H1 (cell line): ENCODE results near the gene DAO. TPM values are rescaled to one million over a fixed set of nuclear protein-coding genes. Genes with fewer than 3 reads are reported as not detected.

Experiments used
- CTCF ChIA-PET: fragments of 300-600 bp; sonication (Branson Sonifier 250); formaldehyde crosslinking; loops from one replicate; lab custom pipeline; 2021; ENCODE audit not compliant: partially characterized antibody; lab: Charles Lee
- POLR2A ChIA-PET: fragments of 300-600 bp; sonication (Branson Sonifier 250); formaldehyde crosslinking; loops from one replicate; lab custom pipeline; 2021; ENCODE audit warnings: inconsistent platforms; ENCODE audit not compliant: partially characterized antibody; lab: Charles Lee
- DNase-seq, 2 experiments: peaks; one replicate each; pipeline versions ENCODE4 v3.0.0 to v3.0.0-alpha.2; 2010 to 2022; ENCODE audit warnings: low spot score in 2 of 2, low read depth in 1 of 2, mixed read lengths in 1 of 2
- FAIRE-seq: peaks from 2 replicates; lab custom pipeline; 2011; peaks lifted over from hg19 to GRCh38; lab: Jason Lieb, UNC
- H2AFZ ChIP-seq: 2 replicates; pipeline ENCODE4 v1.8.1; 2012; ENCODE audit warnings: low read length, inconsistent platforms
- H2AK5ac ChIP-seq: 2 replicates; pipeline ENCODE4 v1.6.1; 2013; ENCODE audit warnings: low read depth, low read length
- H2BK120ac ChIP-seq: replicated peaks from 2 replicates; pipeline ENCODE3; 2013; ENCODE audit warnings: low read depth, low read length, inconsistent platforms
- H2BK12ac ChIP-seq: 2 replicates; pipeline ENCODE4 v1.6.1; 2013; ENCODE audit warnings: low read depth, low read length
- H2BK15ac ChIP-seq: 2 replicates; pipeline ENCODE4 v1.6.1; 2013; ENCODE audit warnings: low read length
- H2BK20ac ChIP-seq: 2 replicates; pipeline ENCODE4 v1.6.1; 2013; ENCODE audit warnings: low read length
- H2BK5ac ChIP-seq: 2 replicates; pipeline ENCODE4 v1.6.1; 2013; ENCODE audit warnings: low read depth, low read length
- H3K14ac ChIP-seq: 2 replicates; pipeline ENCODE4 v1.6.1; 2013; ENCODE audit warnings: inconsistent platforms; ENCODE audit not compliant: insufficient read length
- H3K18ac ChIP-seq: 2 replicates; pipeline ENCODE4 v1.6.1; 2013; ENCODE audit warnings: low read length; ENCODE audit errors: extremely low read depth
- H3K23ac ChIP-seq: 2 replicates; pipeline ENCODE4 v1.6.1; 2013; ENCODE audit warnings: inconsistent platforms; ENCODE audit not compliant: insufficient read length
- H3K23me2 ChIP-seq: 2 replicates; pipeline ENCODE4 v1.6.1; 2013; ENCODE audit warnings: low read depth, low read length
- H3K27ac ChIP-seq: 2 replicates; pipeline ENCODE4 v1.6.1; 2011; ENCODE audit warnings: low read depth, low read length, inconsistent platforms
- H3K27me3 ChIP-seq, 4 experiments: replicated peaks in 1 of 4; 1 replicate in 1 of 4; 2 replicates in 3 of 4; pipeline versions ENCODE4 v1.6.1 to v1.8.1; 2011 to 2013; ENCODE audit warnings: low read length in 3 of 4, mild to moderate bottlenecking in 3 of 4, inconsistent platforms in 2 of 4, mixed read lengths in 2 of 4, moderate library complexity in 1 of 4; ENCODE audit not compliant: control insufficient read depth in 3 of 4, insufficient read depth in 3 of 4; ENCODE audit errors: extremely low read depth in 1 of 4
- H3K36me3 ChIP-seq, 4 experiments: 2 replicates each; pipeline versions ENCODE4 v1.6.1 to v1.8.1; 2011 to 2013; ENCODE audit warnings: mild to moderate bottlenecking in 4 of 4, low read length in 3 of 4, moderate library complexity in 2 of 4, control low read depth in 1 of 4, inconsistent platforms in 1 of 4; ENCODE audit not compliant: insufficient read depth in 4 of 4, control insufficient read depth in 2 of 4
- H3K4ac ChIP-seq: replicated peaks from 2 replicates; pipeline ENCODE3; 2013; ENCODE audit warnings: low read length, low read depth, mixed read lengths, inconsistent platforms; ENCODE audit not compliant: insufficient read length
- H3K4me1 ChIP-seq, 4 experiments: replicated peaks in 1 of 4; 1 replicate in 1 of 4; 2 replicates in 3 of 4; pipeline versions ENCODE4 v1.6.1 to v1.8.1; 2011 to 2013; ENCODE audit warnings: low read length in 3 of 4, inconsistent platforms in 2 of 4, mixed read lengths in 1 of 4; ENCODE audit not compliant: insufficient read depth in 4 of 4, control insufficient read depth in 3 of 4
- H3K4me2 ChIP-seq, 2 experiments: 2 replicates each; pipeline versions ENCODE4 v1.6.1 to v1.8.1; 2011 to 2013; ENCODE audit warnings: low read depth in 2 of 2, low read length in 2 of 2, control low read depth in 1 of 2, inconsistent platforms in 1 of 2, mild to moderate bottlenecking in 1 of 2; ENCODE audit not compliant: insufficient read depth in 1 of 2
- H3K4me3 ChIP-seq, 4 experiments: fragments of 200-600, 300-600 bp in 1 of 4; sonication (generic), shearing (Covaris generic), sonication (Bioruptor Twin) in 1 of 4; 2 replicates each; pipeline versions ENCODE4 v1.5.1 to v1.8.1; 2011 to 2016; ENCODE audit warnings: low read length in 4 of 4, low read depth in 3 of 4, control low read depth in 2 of 4, inconsistent platforms in 2 of 4, mild to moderate bottlenecking in 2 of 4, mixed read lengths in 1 of 4, moderate library complexity in 1 of 4; ENCODE audit not compliant: insufficient read depth in 2 of 4; ENCODE audit errors: extremely low read depth in 1 of 4
- H3K56ac ChIP-seq: replicated peaks from 2 replicates; pipeline ENCODE3; 2013; ENCODE audit warnings: low read depth, mild to moderate bottlenecking, mixed read lengths, low read length, inconsistent platforms; ENCODE audit not compliant: insufficient read length
- H3K79me1 ChIP-seq: 2 replicates; pipeline ENCODE4 v1.6.1; 2013; ENCODE audit warnings: low read depth, low read length, control low read depth
- H3K79me2 ChIP-seq, 2 experiments: 2 replicates each; pipeline versions ENCODE4 v1.6.1 to v1.8.1; 2012 to 2013; ENCODE audit warnings: low read length in 2 of 2, mild to moderate bottlenecking in 2 of 2, inconsistent platforms in 1 of 2; ENCODE audit not compliant: insufficient read depth in 2 of 2, control insufficient read depth in 1 of 2
- H3K9ac ChIP-seq, 4 experiments: replicated peaks in 1 of 4; 1 replicate in 1 of 4; 2 replicates in 3 of 4; pipeline versions ENCODE4 v1.6.1 to v1.8.1; 2011 to 2013; ENCODE audit warnings: low read depth in 3 of 4, low read length in 3 of 4, control low read depth in 2 of 4, mild to moderate bottlenecking in 2 of 4, moderate library complexity in 2 of 4, inconsistent platforms in 1 of 4; ENCODE audit errors: extremely low read depth in 1 of 4
- H3K9me3 ChIP-seq, 2 experiments: 2 replicates each; pipeline versions ENCODE4 v1.6.1 to v1.8.1; 2012 to 2013; ENCODE audit warnings: mild to moderate bottlenecking in 2 of 2, moderate library complexity in 2 of 2, control low read depth in 1 of 2, inconsistent platforms in 1 of 2, low read depth in 1 of 2, low read length in 1 of 2, mixed read lengths in 1 of 2; ENCODE audit not compliant: insufficient read depth in 2 of 2
- H4K20me1 ChIP-seq, 2 experiments: replicated peaks in 1 of 2; 2 replicates each; pipeline versions ENCODE3 to v1.8.1; 2011 to 2013; ENCODE audit warnings: inconsistent platforms in 2 of 2, low read length in 2 of 2, mild to moderate bottlenecking in 1 of 2; ENCODE audit not compliant: insufficient read depth in 2 of 2, control insufficient read depth in 1 of 2
- H4K5ac ChIP-seq: 2 replicates; pipeline ENCODE4 v1.6.1; 2013; ENCODE audit warnings: low read length, low read depth, mixed read lengths, inconsistent platforms; ENCODE audit not compliant: insufficient read length
- H4K8ac ChIP-seq: 2 replicates; pipeline ENCODE4 v1.8.0; 2013; ENCODE audit warnings: mild to moderate bottlenecking, moderate library complexity, low read length, inconsistent platforms; ENCODE audit not compliant: insufficient read depth; ENCODE audit errors: extremely low read depth
- H4K91ac ChIP-seq: replicated peaks from 2 replicates; pipeline ENCODE3; 2013; ENCODE audit warnings: low read length, mixed read lengths, inconsistent platforms; ENCODE audit not compliant: insufficient read length
- ATF2 ChIP-seq: IDR thresholded peaks from 2 replicates; pipeline ENCODE4 v1.6.1; 2012; ENCODE audit warnings: low read length, inconsistent platforms
- WGBS, 2 experiments: shearing (Covaris generic) in 1 of 2; methylation state at CpG; one replicate each; pipeline versions ENCODE4 v1.1.6 to v1.1.7; 2013 to 2015; ENCODE audit warnings: low lambda C conversion rate in 2 of 2, mixed read lengths in 2 of 2, inconsistent platforms in 1 of 2, low coverage in 1 of 2, missing lambda C conversion rate in 1 of 2; ENCODE audit not compliant: insufficient replicate concordance in 2 of 2, insufficient coverage in 1 of 2, insufficient read length in 1 of 2; ENCODE audit errors: extremely low coverage in 1 of 2, missing lambda C conversion rate in 1 of 2; 5-methylcytosine and 5-hydroxymethylcytosine counted together
- polyA plus RNA-seq, 7 experiments: library from polyadenylated mRNA; depleted of rRNA in 3 of 7; stranded (reverse) in 5 of 7; unstranded in 2 of 7; fragments of >200 nt in 5 of 7; fragments of 200-250 nt in 2 of 7; gene quantifications; 1 replicate in 5 of 7; 2 replicates in 1 of 7; 4 replicates in 1 of 7; pipeline versions ENCODE4 v1.2.1 to v1.2.3, GENCODE V29; 2011 to 2013; ENCODE audit warnings: missing spikeins in 2 of 7, mixed read lengths in 2 of 7
- total RNA-seq: library from RNA; stranded (reverse); fragmentation: NEBNext Ultra II Directional; extraction: Animal tissue kit (Norgen Biotek cat#: 25700); gene quantifications from 2 replicates; pipeline ENCODE4 v1.2.1, GENCODE V29; 2021

DAO gene
- total and polyA plus RNA-seq, 2 of the 8 experiments (the other 6 are each of a cell fraction or from before 2014, with no cell fraction given), result not detected

GRCh38 chr12:108918960-108919642 is 39.2 kb downstream of the DAO start:
- Histone ChIP-seq H2AK5ac (no peak overlapping the region), H2BK120ac (no peak overlapping the region), H3K27me3 (no peaks in the 10 kb centered on the region), H3K4me3 (no peak overlapping the region), H4K20me1 (no peaks in the 10 kb centered on the region), H3K4me1 (no peaks in the 10 kb centered on the region), H4K5ac (no peak overlapping the region), H3K4me2 (no peak overlapping the region), H3K36me3 (no peaks in the 10 kb centered on the region), H4K8ac (no peak overlapping the region), H3K18ac (no peak overlapping the region; the same call in 1 of the 2 replicates), H3K79me1 (no peaks in the 10 kb centered on the region), H2BK20ac (no peak overlapping the region), H2BK5ac (no peak overlapping the region), H3K23me2 (no peaks in the 10 kb centered on the region), H2AFZ (no peak overlapping the region), H3K56ac (no peak overlapping the region), H3K27ac (no peak overlapping the region), H3K9me3 (no peaks in the 10 kb centered on the region), H2BK12ac (no peak overlapping the region), H4K91ac (no peak overlapping the region), H3K9ac (no peak overlapping the region), H3K23ac (no peak overlapping the region), H2BK15ac (0 out of 2 replicates have a peak overlapping the region, but pooled peaks have one; percentile 61), H3K79me2 (no peaks in the 10 kb centered on the region), H3K4ac (no peak overlapping the region), H3K14ac (no peak overlapping the region)
- ChIA-PET POLR2A (interaction anchor here (0.6 kb wide), 1 partner anchor 1145 kb away, joined by 3 read pairs; the partner anchor contains the start of gene ASCL4), CTCF (interaction anchor here (0.7 to 1.6 kb wide), 3 partner anchors 35 to 646 kb away, joined by 3 to 5 read pairs (median 4); no protein-coding TSS in a partner anchor)
- no peak for TF ChIP-seq ATF2
- WGBS, 2 experiments, result 71% methylated on average over 3 of the region's 3 CpGs; no CpG with 5 or more reads in 1 of the 2 experiments
- no peak for DNase-seq
- FAIRE-seq, result no peak
